Measurements from ENCODE around the gene CBX1.

Gene CBX1

DNA sequence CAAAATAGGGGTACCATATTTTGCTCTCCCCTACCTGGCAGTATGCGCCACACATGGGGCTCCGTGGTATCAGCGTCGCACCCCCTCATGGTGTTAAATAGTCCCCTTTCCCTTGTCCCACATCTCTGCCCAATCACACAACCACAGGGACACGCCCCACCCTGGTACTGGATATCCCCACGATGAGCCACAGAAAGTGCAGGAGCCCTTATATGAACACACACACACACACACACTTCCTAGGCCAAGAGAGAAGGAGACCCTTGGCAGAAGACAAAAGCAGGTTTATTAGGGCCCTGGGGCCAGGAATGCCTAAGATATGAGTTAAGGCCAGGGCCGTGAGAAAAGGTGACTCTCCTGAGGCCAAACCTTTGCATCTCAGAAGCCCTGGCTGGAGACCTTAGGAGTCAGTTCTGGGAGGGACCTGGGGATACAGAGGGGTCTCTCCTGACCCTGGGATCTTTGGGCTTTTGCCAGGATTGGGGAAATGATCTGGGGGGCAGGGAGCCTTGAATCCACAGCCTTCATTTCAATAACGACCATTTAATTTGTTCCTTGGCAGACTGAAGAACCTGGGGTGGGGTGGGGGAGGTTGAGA is 75.3 kb downstream of the CBX1 start:
- DNase-seq (ENCODE audit: low spot score), result no peak

DNA sequence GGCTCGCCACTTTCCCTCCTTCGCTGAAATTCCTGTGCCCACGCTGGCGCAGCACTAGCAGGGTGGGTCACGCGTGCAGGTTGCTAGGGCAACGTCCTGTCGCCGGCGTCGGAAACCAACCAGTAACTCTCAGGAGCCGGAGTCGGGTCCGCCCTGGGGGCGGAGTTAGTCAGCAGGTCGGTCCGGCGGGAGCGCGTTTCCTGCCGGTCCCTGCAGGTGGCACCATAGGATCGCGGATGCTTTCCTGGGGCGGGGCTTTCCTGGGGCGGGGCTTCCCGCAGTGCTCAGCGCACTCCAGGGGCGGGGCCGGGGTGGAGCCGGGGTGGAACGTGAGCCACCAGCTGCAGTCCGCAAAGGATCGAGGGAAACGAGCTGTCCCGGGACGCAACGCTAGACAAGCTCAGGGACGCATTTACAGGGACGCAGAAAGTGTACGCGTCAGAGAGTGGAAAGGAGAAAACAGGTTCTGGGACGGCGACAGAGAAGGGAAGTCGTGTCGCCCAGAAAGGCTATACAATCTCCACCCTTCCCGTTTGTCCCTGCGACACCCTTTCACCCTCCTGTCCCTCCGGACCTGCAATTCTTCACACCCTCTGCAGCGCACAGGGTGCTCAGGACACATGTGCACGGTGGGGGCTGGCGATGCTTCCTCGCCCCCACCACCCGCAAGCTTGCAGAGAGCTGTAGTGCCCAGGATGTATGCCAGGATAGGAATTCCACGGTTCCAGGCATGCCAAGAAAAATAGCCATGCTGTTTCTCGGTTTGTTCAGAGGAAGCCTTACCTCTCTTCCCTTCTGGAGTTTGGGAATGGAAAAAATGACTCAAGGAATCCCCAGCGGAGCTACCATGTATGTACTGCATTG is 76.0 kb downstream of the CBX1 start:
- peak; percentile 95 for DNase-seq (ENCODE audit: low spot score)

DNA sequence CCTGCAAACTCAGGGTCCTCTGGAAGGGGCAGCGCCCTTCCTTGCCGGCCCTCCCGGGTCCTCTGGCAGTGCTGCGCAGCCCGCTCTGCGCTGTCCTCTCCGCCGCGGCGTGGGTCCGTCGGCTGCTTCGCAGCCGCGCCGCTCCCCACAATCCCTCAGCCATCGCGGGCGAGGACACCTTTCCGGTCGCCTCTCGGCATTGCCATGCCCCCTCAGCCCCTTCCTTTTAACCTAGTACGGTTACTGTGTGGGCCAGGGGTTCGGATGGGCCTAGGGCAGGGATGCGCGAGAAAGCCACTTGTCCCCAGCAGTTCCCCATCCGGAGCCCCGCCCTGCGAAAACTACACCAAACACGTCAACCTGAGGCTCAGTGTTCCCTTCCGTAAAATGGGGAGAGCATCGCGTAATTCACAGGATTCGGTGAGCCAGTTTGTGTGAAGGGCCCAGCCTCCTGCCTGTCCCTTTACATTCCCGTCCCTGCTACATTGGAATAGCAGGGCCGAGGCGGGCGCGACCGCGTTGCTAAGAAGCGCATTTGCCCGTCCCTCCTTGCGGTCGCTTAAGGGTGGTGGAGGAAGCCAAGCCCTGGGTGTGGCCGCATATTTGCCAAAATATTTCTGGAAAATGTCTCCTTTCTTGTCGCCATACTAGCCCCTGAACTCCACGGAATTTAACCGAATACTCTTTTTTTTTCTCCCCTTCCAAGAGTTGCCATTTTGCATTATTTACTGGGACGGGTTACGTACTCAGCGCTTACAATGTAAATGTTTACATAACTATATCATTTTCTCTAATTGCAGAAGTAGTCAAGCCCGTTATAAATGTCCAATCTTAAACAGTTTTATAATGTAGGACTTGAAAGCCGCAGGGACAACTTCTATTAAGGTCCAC is 76.9 kb downstream of the CBX1 start:
- DNase-seq (ENCODE audit: low spot score), result peak; percentile 54

DNA sequence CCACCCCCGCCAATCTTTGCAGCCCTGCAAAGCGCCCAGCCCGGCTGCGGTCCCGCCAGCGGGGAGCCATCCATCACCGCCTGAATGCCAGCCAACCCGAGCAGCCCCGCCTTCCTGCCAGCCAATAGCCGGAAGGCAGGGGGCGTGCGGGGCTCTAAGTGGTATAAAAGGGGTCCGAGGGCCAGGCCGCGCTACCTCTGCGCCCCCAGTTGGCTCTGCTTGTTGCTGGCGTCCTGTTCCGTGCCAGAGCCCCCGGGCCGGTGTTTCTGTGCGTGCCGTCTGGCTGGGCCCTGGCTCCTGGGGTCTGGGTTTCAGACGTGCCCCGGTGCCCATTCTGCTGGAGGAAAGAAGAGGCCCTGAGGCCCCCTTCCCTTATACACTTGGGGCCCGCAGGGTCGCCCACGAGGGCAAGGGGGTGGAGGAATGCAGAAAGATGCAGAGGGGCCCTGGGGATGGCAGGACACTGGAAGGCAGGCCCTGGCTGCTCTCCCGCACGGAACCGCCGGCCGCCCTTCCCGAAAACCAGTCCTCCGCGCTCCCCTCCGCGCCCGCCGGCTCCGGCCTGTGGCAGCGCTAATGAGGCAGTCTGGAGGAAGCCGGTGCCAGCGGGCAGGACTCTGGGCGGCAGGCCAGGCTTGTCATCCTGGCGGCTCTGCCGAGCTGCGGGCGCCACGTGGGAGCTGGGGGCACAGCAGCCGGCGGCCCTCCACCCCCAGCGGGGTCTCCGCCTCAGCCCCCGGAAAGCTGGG is 77.7 kb downstream of the CBX1 start:
- DNase-seq (ENCODE audit: low spot score), result peak; percentile 68

DNA sequence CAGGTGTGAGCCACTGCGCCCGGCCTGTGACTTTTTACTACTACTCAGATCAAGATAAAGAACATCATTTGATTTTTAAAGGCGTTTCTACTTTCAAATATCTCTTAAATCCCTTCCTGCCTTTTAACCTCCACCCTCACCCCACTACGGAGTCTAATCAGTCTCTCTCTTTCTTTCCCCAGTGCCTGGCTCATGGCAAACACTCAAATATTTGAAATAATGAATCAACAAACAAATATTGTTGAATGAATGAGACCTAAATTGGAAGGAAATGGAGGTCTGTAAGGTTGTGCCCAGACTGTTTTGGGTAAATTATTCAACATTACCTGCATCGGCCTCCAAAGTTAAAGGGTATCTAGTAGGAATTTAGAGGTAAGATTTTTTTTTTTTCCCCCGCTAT is 78.4 kb downstream of the CBX1 start:
- no peak for DNase-seq (ENCODE audit: low spot score)

DNA sequence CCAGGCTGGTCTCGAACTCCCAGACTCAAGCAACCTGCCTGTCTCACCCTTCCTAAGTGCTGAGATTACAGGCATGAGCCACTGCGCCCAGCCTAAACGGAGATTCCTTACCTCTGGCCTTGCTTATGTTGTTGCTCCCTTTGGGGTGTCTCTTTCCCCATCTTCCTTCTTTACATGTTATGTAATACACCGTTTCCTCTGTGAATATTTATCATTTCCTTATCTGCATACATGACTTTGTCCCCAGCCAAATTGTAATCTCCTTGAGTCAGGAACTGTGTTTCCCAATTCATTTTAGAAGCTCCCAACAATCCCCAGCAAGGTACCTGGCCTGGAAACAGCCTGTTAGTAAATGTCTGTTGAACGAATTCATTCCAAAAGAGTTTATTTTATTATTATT is 79.3 kb downstream of the CBX1 start:
- no peak for DNase-seq (ENCODE audit: low spot score)

Measured in germinal center (tissue), 1 donor.